Measurements from ENCODE around the gene FAM13B. TPM values are rescaled to one million over a fixed set of nuclear protein-coding genes. Genes with fewer than 3 reads are reported as not detected.
A peak's percentile ranks its signal among the peaks of the same experiment; 100 is the strongest.

The FAM13B gene
- total and polyA plus RNA-seq, 9 of the 15 experiments (the other 6 are each of a cell fraction or from before 2014, with no cell fraction given) = 2.3 to 21.6 (median 14.1) TPM

GRCh38 chr5:138077064-138077696 is 44.3 kb upstream of the FAM13B start:
- ATAC-seq (peak; percentile 83), FAIRE-seq (peak; percentile 92), DNase-seq (ENCODE audit: extremely low read depth in 1 of 4, low spot score in 3 of 4) (peak; percentile 56 to 73 (median 62))
- CTCF ChIA-PET (ENCODE audit: low intra/inter-chr PET ratio) = interaction anchor here (0.6 to 3.5 kb wide), 4 partner anchors 10 to 1690 kb away, joined by 3 to 32 read pairs (median 4); no protein-coding TSS in a partner anchor
- no TSS peak for BruUV-seq (replicated peaks)
- in situ Hi-C loops (cut with MboI) (no loop called here), intact Hi-C loops (cut with micrococcal nuclease) (loop anchor here (1.0 kb wide), 1 partner anchor 56 kb away; no protein-coding TSS in a partner anchor)
- no peaks in the 10 kb centered on the region; a peak in 1 of 5 replicates for H3K4me1 ChIP-seq (replicated peaks in 1 of 2; ENCODE audit: control insufficient read depth in 2 of 2, insufficient read depth in 2 of 2, low read length in 2 of 2)
- 13% methylated on average over 5 of the region's 5 CpGs for WGBS (ENCODE audit: insufficient coverage, low coverage, missing lambda C conversion rate)
- no peak overlapping the region for H3K27ac ChIP-seq (ENCODE audit: extremely low read depth, low read depth, low read length)
- no peak overlapping the region for H3K9ac ChIP-seq (ENCODE audit: insufficient read depth in 1 of 2, low read depth in 2 of 2, low read length in 2 of 2)
- POLR2A ChIA-PET = no interaction called here
- H4K20me1 ChIP-seq (replicated peaks; ENCODE audit: control insufficient read depth, insufficient read depth, low read length) = no peaks in the 10 kb centered on the region
- no peaks in the 10 kb centered on the region for H3K36me3 ChIP-seq (ENCODE audit: control insufficient read depth, insufficient read depth, low read length)
- no peaks in the 10 kb centered on the region for H3K79me2 ChIP-seq (ENCODE audit: control insufficient read depth, insufficient read depth, low read length)
- H3K27me3 ChIP-seq (ENCODE audit: control insufficient read depth in 2 of 2, insufficient read depth in 2 of 2, low read length in 2 of 2) = no peaks in the 10 kb centered on the region; a peak in 1 of 5 replicates
- no peak overlapping the region for H3K4me2 ChIP-seq (ENCODE audit: insufficient read depth, low read length)
- H3K9me1 ChIP-seq (ENCODE audit: control insufficient read depth, insufficient read depth, low read length) = no peaks in the 10 kb centered on the region
- H3K9me3 ChIP-seq (replicated peaks; ENCODE audit: control insufficient read depth, insufficient read depth, low read depth, low read length) = no peaks in the 10 kb centered on the region
- H2AFZ ChIP-seq (ENCODE audit: low read depth, low read length) = no peak overlapping the region
- no peak overlapping the region for H3K4me3 ChIP-seq
- TF ChIP-seq HMG20A (CRISPR knock-in tag; conservative IDR thresholded peaks at IDR 0.05) = no peak
- TF ChIP-seq IFI16 (CRISPR knock-in tag; IDR thresholded peaks at IDR 0.05) = no peak
- TF ChIP-seq CC2D1A (IDR thresholded peaks at IDR 0.05) = 0 out of 2 replicates have a peak, but pooled peaks have one; percentile 23
- peak; percentile 71 for TF ChIP-seq SMC3 (conservative IDR thresholded peaks at IDR 0.05; ENCODE audit: insufficient read depth, low read depth, low read length)
- no peak for TF ChIP-seq FOXO4 (CRISPR knock-in tag; IDR thresholded peaks at IDR 0.05)
- TF ChIP-seq PTTG1 (tag; IDR thresholded peaks at IDR 0.05; ENCODE audit: low read depth) = no peak
- TF ChIP-seq ZNF707 (CRISPR knock-in tag; conservative IDR thresholded peaks at IDR 0.05) = no peak
- no peak for TF ChIP-seq BMI1 (IDR thresholded peaks at IDR 0.05; ENCODE audit: low read length)
- TF ChIP-seq EGR1 (conservative IDR thresholded peaks at IDR 0.05) = no peak
- 0 out of 2 replicates have a peak, but pooled peaks have one; percentile 13 for TF ChIP-seq L3MBTL2 (IDR thresholded peaks at IDR 0.05)
- TF ChIP-seq CCNT2 (IDR thresholded peaks at IDR 0.05; ENCODE audit: borderline replicate concordance, extremely low read depth, insufficient read length, low read depth, low read length) = no peak
- TF ChIP-seq ZNF146 (CRISPR knock-in tag; IDR thresholded peaks at IDR 0.05; ENCODE audit: unreplicated experiment) = no peak
- TF ChIP-seq FOXA1 (IDR thresholded peaks at IDR 0.05; ENCODE audit: borderline replicate concordance) = no peak
- TF ChIP-seq HDGF (IDR thresholded peaks at IDR 0.05) = no peak
- TF ChIP-seq ZSCAN29 (IDR thresholded peaks at IDR 0.05) = no peak
- no peak for TF ChIP-seq E2F1 (CRISPR knock-in tag; IDR thresholded peaks at IDR 0.05)
- TF ChIP-seq MAFK (IDR thresholded peaks at IDR 0.05; ENCODE audit: low read length) = no peak
- TF ChIP-seq STAG1 (CRISPR knock-in tag; IDR thresholded peaks at IDR 0.05; ENCODE audit: borderline replicate concordance) = no peak; the same call in 1 of the 2 replicates
- no peak for TF ChIP-seq NFRKB (IDR thresholded peaks at IDR 0.05; ENCODE audit: low read depth)
- TF ChIP-seq, protein P1, sequence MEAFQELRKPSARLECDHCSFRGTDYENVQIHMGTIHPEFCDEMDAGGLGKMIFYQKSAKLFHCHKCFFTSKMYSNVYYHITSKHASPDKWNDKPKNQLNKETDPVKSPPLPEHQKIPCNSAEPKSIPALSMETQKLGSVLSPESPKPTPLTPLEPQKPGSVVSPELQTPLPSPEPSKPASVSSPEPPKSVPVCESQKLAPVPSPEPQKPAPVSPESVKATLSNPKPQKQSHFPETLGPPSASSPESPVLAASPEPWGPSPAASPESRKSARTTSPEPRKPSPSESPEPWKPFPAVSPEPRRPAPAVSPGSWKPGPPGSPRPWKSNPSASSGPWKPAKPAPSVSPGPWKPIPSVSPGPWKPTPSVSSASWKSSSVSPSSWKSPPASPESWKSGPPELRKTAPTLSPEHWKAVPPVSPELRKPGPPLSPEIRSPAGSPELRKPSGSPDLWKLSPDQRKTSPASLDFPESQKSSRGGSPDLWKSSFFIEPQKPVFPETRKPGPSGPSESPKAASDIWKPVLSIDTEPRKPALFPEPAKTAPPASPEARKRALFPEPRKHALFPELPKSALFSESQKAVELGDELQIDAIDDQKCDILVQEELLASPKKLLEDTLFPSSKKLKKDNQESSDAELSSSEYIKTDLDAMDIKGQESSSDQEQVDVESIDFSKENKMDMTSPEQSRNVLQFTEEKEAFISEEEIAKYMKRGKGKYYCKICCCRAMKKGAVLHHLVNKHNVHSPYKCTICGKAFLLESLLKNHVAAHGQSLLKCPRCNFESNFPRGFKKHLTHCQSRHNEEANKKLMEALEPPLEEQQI (IDR thresholded peaks at IDR 0.05) = no peak
